GM19455 (cell line): ENCODE results near the gene PEAK3.
"Not testable (repeated sequence)": the region's sequence is repeated elsewhere in the genome, so short reads cannot be mapped to it uniquely, and the experiment has no call there.

ENCODE experiments used
- ATAC-seq: cut with Tn5 transposase; IDR thresholded peaks from one replicate; pipeline ENCODE4 v1.9.1; 2021; ENCODE audit not compliant: unreplicated experiment

Gene PEAK3

DNA sequence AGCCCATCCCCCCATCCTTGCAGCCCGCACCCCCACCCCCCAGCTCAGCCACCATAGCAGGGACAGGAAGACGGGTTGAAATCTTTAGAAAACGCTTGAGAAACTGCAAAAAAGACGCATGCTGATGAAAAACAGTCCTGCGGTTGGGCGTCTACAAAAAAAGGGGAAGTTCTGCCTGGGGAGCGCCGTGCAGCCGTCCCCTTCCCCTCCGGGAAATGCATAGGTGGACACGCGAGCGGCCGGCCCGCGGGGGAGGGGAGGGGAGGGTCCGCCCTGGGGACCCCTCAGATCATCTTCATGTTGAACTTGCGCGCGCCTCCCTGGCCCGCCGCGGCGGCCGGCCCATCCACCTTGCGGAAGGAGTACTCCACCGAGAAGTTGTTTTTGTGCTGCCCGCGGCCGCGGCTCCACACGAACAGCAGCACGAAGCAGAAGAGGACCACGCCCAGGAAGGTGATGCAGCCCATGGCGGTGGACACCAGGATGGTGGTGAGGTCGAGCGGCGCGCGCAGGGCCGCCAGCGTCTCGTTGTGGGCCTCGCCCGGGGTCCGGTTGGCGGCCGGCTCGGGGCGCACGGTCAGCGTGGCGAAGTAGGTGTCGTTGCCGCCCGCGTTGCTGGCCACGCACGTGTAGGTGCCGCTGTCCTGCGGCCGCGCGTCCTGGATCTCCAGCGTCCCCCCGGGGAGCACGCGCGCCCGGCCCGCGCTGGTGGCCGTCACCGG lies 7.9 kb upstream of the PEAK3 start:
- no peak for ATAC-seq

DNA sequence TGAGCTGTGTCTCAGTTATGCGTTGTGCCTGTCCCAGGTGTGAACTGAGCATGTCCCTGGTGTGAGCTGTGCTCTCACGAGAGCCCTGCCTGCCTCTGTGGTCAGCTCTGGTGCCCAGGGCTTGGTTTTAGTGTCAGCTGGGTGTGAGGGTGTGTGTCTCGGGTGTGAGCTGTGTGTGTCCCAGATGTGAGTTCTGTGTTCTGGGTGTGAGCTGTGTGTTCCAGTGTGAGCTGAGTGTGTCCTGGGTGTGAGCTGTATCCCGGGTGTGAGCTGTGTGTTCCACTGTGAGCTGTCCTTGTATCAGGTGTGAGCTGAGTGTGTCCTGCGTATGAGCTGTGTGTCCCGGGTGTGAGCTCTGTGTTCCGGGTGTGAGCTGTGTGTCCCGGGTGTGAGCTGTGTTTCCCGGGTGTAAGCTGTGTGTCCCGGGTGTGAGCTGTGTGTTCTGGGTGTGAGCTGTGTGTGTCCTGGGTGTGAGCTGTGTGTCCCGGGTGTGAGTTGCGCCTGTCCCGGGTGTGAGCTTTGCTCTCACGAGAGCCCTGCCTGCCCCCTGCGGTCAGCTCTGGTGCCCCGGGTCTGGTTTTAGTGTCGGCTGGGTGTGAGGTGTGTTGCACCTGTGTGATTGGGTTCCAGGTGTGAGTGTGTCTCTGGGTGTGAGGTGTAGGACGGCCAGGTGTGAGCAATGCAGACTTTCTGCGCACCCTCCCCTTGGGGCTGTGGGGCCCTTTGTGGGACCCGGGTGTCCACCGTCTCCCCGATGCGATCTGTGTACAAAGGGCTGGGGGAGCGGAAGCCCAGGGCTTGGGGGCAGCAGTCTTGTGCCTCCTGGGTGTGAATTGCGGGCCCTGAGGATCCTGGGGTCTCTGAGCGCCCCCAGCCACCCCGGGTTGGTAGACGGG lies 7.1 kb upstream of the PEAK3 start:
- ATAC-seq = no peak

DNA sequence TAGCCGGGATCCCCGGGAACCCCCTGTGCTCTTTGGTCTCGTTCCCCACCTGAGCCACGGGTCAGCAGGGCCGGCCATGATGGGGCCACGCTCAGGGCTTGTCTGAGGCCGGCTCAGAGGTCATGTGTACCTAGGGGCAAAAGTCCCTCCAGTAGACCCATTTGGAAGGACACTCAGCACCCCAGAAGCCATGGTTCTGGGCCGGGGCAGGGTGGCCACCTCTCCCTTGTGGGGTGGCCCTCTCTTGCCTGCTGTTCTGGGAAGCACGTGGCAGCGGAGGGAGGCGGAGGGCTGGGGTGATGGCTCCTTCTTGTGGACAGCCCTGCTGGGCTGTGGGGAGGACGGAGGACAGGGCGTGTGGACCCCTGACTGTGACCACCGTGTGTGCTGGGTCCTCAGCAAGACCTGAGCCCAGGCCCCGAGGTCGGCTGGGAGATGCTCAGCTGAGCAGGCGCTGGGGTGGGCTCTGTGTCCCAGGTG lies 6.4 kb upstream of the PEAK3 start:
- no peak for ATAC-seq

DNA sequence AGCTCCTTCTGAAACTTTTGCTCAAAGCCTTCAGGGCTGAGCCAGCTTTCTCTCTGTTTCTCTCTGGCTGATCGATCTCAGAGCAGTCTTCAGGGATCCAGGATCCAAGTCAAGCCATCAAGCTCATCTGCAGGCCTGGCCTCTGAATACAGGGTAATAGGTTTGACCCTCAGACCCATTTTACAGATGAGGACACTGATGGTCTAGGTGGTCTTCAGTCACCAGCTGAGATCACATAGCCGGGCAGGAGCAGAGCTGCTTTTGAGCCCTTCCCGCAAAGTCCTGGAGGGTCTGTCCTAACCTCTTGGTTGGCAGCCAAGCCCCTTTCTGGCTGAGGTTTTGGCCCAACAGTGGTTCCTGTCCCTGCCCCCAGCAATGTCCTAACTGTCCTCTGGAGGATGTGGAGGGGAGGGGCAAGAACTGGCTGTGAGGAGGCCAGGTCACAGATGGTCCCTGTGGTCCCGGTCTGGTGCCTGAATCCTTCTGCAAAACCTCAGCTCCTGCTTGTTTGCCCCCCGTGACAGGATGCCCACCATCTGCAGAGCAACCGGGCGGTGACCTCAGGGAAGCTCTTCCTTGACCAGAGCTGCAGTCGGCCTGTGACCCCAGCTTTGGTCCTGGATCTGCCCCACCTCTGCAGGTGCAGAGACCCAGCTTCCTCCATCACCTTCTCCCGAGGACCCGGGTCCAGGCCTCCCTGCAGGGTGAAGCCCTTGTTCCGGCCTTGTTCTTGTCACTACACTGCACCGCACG lies 5.8 kb upstream of the PEAK3 start:
- ATAC-seq = no peak

DNA sequence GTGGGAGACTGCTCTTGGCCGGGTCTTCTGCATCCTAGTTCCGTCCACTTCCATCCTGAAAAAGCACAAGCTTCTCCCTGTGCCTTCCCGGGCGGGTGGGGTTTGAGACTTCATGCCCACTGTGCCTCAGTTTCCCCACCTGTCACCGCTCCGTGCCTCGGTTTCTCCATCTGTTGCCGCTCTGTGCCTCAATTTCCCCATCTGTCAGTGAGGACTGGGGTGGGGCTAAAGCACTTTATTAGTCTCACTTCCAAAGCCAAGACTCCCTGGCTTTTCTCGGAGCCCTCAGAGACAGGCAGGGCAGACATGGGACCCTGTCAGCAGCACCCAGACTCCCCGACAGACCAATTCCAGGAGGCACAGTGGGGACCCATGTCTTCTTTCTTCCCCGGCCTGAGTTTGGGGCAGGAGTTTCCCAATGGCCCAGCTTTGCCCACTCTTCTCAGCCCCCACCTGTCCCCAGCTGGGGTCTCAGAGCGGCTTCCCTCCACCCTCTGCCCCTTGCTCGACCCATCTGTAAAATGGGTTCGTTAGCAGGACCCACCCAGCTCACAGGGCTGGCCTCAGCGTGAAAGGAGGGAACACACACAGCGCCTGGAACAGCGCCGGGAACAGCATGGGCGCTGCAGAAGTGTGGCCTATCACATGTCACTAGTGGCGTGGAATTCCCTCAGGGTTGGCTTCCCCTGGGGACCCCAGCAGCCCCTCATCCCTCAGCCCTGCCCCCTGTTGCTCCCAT lies 4.6 kb upstream of the PEAK3 start:
- ATAC-seq = no peak

DNA sequence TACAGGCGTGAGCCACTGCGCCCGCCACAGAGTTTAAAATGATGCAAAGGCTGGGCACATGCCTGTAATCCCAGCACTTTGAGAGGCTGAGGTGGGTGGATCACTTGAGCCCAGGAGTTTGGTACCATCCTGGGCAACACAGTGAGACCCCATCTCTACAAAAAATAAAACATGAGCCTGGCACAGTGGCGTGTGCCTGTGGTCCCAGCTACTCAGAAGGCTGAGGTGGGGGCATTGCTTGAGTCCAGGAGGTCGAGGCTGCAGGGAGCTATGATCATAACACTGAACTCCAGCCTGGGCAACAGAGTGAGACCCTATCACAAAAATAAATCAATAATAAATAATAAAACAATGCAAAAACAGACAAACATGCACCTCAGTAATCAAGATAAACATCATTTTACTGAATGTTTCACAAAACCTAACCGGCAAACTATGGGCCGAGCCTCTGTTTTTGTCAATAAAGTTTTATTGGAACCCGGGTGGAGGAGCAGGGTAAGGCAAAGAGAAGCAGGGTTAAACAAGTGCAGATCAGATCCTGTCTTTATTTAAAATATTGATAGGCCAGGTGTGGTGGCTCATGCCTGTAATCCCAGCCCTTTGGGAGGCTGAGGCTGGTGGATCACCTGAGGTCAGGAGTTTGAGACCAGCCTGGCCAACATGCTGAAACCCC lies 2.0 kb upstream of the PEAK3 start:
- ATAC-seq = no peak

DNA sequence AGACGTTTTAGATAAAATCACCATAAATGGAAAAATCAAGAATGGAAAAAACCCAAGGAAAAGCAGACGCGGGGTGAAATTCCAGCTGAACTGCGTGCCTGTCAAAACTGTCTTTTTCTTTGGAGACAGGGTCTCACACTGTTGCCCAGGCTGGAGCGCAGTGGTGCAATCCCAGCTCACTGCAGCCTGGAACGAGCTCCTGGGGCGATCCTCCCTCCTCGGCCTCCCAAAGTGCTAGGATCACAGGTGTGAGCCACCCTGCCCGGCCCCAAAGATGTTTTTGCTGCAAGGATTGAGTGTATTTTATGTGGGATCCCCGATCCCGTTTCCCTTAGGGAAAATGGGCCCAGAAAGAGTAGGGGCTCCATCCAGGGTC lies 875 bp upstream of the PEAK3 start:
- no peak for ATAC-seq

DNA sequence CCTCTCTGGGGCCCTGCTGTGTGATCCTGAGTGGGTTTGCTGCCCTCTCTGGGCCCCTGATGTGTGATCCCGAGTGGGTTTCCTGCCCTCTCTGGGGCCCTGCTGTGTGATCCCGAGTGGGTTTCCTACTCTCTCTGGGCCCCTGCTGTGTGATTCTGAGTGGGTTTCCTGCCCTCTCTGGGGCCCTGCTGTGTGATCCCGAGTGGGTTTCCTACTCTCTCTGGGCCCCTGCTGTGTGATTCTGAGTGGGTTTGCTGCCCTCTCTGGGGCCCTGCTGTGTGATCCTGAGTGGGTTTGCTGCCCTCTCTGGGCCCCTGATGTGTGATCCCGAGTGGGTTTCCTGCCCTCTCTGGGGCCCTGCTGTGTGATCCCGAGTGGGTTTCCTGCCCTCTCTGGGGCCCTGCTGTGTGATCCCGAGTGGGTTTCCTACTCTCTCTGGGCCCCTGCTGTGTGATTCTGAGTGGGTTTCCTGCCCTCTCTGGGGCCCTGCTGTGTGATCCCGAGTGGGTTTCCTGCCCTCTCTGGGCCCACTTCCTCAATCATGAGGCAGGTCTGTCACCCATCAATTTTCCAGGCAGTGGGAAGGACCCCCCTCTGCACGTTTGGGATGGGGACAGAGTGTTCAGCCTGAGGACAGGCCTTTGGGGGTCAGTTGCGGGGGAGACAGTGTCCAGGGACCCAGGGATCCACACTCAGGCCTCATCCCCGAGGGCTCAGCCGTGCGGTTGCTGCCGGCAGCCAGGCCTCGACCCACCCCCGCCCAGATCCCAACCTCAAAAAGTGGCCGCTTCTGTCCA lies 512 bp downstream of the PEAK3 start:
- ATAC-seq = not testable (repeated sequence)

DNA sequence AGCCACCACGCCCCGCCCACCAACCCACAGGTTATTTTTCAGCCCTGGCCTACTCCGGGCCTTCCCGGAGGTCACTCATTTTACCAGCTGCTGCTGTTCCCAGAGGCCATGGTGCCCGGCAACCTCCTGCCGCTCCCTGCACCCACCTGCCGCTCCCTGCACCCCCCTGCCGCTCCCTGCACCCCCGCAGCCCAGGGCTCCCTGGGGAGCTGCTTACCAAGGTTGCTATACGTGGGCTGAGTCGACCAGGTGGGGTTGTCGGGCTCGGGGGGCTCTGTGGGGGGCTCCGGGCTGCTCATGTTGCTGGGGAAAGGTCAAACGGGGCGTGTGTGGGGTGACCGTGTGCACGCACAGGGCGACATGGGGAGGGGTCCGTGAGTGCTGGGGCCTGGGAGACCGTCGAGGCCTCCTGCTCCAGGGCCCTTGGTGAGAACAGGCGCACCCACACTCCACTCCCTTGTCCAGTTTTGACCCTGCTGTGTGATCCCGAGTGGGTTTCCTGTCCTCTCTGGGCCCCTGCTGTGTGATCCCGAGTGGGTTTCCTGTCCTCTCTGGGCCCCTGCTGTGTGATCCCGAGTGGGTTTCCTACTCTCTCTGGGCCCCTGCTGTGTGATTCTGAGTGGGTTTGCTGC lies 1.2 kb downstream of the PEAK3 start:
- ATAC-seq = no peak

DNA sequence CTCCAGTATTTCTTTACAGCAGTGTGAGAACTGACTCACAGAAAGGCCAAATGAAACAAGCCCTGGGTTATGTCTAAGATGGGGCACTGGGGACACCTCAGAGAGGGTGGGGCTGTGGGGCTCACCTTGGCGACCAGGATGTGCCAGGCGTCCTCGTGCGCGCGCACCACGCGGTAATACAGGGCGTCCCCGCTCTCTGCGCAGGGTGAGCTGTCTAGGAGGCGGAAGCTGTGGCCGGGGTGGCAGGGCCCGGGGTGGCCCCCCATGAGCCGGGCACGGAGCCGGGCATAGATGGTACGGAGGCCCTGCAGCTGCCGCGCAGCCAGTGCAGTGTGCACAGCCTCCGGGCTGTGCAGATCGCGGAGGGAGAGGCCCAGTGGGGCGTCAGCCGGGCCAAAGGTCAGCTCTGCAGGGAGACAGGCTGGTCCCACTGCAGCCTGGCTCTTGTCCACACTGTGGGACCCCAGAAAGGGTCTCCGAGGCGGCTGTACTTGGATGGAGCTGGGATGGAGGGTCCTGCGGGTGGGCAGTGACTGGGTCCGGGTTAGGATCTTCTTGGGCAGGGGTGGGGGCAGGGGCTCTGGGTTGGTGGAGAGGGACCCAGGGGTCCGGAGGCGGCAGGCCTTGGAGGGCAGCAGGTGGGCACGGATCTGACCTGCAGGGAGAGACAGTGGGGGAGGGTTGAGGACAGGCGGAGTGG lies 3.4 kb downstream of the PEAK3 start:
- no peak for ATAC-seq

DNA sequence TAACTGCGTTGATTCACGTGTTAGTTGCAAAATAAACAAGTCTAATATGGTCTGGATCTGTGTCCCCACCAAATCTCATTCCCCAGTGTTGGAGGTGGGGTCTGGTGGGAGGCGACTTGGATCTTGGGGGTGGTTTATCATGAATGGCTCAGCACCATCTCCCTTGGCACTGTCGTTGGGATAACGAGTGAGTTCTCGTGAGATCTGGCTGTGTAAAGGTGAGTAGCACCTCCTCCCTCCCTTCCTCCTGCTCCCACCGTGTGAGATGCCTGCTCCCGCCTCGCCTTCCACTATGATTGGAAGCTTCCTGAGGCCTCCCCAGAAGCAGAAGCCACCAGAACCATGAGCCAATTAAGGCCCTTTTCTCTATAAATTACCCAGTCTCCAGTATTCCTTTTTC lies 4.8 kb downstream of the PEAK3 start:
- no peak for ATAC-seq

DNA sequence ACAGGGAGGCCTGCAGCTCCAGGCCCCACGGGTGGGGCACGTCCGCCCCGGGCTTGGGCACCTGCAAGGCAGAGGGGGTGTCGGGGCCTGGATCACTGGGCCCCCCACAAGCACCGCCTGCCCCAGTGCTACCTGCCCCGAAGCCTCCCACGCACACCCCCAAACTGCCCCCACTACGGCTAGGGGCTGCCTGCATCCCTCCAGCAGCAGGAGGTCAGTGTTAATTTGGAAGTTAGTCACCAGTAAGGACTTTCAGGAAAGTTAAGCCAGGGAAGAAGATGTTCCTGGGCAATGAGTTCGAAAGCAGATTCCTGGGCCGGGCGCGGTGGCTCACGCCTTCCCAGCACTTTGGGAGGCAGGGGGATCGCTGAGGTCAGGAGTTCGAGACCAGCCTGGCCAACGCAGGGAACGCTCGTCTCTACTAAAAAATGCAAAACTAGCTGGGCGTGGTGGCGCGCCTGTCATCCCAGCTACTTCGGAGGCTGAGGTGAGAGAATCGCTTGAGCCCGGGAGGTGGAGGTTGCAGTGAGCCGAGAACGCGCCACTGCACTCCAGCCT lies 5.5 kb downstream of the PEAK3 start:
- no peak for ATAC-seq

DNA sequence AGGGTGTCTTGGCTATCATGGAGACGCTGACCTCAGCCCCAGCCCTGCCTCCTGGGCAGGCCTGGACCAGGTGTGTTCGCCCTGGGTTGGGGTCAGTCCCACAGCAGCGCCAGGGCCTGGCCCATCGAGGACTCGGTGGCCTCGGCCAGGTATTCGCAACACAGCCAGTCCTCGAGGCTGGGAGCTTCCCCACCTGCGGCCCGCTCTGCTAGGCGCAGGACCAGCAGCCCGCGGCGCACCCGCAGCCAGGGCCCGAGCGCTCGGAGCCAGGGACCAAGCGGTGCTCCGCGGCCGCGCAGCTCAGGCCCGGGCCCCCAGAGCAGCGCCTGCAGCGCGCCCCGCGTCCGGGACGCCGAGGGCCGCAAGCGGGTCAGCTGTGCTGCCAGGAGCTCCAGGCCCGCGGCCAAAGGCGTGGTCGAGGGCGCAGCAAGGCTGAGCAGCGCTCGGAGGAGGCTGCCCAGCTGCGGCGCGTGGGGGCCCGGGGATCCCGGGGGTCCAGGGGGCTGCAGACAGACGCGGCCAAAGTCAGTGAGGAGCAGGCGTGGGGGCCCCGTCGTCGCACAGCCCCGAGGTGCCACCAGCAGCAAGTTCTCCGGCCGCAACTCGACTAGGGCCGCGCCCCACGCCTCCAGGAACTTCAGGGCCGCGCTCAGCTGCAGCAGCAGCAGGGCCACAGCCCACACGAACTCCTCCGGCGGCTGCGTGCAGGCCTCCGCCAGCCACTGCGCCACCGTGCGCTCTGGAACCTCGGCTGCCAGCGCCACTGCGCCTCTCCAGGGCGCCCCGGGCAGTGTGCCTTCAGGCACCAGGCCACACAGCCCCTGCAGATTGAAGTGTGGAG lies 6.2 kb downstream of the PEAK3 start:
- no peak for ATAC-seq

DNA sequence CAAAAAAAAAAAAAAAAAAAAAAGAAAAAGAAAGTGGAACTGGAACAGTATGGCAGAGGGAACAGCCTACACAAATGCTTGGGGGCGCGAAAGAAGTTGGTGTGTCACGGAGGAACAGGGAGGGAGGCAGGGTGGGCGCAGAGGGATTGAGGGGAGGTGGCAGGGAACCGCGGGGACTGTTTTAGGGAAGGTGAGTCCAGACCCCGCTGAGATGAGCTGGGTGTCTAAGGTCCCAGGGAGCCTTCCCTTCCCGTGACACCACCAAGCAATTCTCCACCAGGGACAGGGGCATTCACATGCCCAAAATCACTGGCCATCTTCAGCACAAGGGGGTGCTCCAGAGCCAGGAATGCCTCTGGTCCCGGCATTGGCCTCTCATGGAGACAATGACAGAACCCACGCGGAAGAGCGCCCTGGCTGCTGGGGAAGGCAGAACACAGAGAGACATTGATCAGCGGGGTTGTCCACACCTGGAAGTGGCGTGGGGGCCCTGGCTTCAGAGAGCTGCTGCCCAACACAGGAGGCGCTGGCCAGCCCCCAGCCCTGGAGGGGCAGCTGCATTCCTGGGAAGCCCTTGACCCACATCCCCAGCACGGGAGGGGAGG lies 6.9 kb downstream of the PEAK3 start:
- ATAC-seq = no peak

DNA sequence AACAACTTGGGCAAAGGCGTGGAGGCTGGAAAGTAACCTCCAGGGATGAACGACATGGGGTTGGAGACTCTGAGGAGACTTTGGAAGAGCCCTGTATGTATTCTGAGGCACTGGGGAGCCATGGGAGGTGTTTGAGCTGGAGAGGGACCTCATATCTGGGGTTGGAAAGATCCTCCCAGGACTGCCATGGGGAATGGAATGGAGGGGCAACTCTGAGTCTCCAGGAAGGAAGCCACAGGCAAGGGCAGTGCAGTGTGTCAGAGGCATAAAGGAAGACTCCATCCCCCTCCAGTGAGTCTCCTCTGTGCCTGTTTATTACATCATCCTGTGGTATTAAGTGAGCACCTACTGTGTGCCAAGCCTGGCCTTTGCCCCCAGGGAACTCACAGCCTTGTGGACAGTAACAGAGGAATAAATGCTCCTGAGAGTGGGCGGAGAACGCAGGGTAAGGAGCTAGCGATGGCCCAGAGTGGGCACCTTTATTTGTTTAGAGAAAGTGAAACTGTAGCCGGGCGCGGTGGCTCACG lies 7.7 kb downstream of the PEAK3 start:
- no peak for ATAC-seq

DNA sequence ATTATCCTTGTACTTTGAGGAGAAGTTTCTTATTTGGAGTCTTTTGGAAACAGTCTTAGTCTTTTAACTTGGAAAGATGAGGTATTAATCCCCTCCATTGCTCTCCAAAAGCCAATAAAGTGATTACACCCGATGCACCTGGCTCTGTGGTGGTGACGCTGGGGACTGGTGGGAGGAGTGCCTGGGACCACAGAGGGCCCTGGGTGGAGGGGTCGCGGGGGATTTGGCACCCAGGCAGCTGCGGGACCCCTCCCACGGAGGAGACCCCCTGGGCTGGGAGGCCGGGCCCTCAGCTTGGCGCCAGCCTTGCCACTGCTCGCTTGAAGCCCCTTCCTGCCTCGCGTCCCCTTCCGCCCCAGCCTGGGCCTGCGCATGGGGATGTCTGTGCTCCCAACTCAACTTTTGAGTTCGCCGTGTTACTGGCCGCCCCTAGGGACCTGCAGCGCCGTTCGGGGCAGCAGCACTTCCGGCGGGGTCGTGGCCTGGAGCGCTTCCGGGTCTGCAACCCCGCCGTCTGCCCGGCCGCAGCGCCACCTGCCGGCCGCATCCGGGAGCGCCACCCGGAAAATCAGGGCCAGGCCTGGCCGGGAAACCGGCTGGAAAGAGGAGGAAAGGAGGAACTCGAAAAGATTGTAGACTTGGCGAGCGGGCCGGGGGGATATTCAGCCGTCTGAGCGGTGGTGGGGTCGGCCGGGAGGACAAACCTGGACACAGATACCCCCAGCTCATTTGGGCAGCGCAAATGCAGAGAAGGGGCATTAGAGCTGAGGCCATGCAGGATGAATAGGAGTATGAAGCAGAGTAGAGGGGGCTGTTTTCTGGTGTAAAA lies 8.4 kb downstream of the PEAK3 start:
- no peak for ATAC-seq
